GM12864 (cell line): ENCODE data around the gene CFAP52.
"Not testable (repeated sequence)": the region's sequence is repeated elsewhere in the genome, so short reads cannot be mapped to it uniquely, and the experiment has no call there.

Experiments used
- DNase-seq: peaks from one replicate; pipeline ENCODE4 v3.0.0-alpha.2; 2011; ENCODE audit warnings: low read depth
- H3K4me3 ChIP-seq: 2 replicates; pipeline ENCODE4 v1.5.1; 2011; ENCODE audit warnings: mild to moderate bottlenecking, low read depth, low read length, control low read depth
- CTCF ChIP-seq: IDR thresholded peaks from 2 replicates; pipeline ENCODE4 v1.5.1; 2011; ENCODE audit warnings: low read depth, mild to moderate bottlenecking, moderate library complexity, low read length, control low read depth, inconsistent platforms; ENCODE audit errors: missing control alignments

The CFAP52 gene

DNA sequence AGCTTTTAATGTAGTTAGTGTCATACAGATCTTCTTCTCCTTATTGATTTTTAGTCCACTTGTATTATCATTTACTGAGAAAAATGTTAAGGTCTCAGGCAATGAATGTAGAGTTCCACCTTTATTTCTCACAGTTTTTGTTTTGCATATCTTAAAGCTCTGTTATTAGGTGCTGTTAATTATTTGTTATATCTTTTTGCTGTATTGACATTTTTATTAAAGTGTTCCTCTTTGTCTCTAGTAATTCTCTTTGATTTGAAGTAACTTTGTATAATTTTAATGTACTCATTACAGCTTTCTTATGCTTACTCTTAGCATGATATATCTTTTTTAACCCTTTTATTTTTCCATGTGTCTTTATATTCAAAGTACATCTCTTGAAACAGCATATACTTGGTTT lies 46.5 kb downstream of the CFAP52 start:
- TF ChIP-seq CTCF, result no peak
- no peak overlapping the region for H3K4me3 ChIP-seq
- no peak for DNase-seq

DNA sequence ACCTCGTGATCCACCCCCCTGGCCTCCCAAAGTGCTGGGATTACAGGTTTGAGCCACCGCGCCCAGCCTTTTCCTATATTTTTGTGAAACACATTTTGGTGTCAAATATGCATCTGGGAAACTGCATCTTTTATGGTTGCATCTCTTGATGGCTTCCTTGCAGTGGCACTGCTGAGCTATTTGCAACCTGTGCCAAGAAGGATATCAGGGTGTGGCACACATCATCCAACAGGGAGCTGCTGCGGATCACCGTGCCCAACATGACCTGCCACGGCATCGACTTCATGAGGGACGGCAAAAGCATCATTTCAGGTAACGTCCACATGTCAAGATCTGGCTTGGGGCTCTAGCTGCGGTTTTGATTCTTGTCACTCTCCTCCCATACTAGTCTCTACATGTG lies 52.1 kb downstream of the CFAP52 start:
- no peak for TF ChIP-seq CTCF
- H3K4me3 ChIP-seq, result no peak overlapping the region
- DNase-seq, result no peak

DNA sequence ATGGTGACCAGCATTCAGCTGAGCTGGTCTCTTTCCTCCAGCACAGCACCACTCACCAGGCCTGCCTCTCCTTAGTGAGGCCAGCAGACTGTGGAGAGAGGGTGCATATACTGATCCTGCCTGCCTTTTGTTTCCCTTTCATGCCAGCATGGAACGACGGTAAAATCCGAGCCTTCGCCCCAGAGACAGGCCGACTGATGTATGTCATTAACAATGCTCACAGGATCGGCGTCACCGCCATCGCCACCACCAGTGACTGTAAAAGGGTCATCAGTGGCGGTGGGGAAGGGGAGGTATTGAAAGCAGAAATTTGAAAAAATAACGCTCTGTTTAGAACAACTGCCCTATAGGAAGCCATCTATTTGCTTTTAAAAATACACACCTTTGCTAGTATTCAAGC lies 56.3 kb downstream of the CFAP52 start:
- no peak for DNase-seq
- TF ChIP-seq CTCF, result no peak
- no peak overlapping the region for H3K4me3 ChIP-seq

DNA sequence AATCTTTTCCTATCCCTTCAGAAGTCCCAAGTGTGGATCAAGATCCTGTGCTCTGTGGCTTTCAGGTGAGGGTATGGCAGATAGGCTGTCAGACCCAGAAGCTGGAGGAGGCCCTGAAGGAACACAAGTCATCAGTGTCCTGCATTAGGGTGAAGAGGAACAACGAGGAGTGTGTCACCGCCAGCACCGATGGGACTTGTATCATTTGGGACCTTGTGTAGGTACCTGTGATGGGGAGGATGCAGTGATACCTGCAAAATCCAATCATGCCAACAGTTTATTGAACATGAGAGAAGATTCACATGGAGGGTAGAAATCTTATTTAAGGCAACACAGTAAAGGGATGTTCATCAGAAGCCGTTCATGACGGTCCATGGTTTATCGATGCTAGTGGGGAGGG lies 58.9 kb downstream of the CFAP52 start:
- TF ChIP-seq CTCF, result no peak
- H3K4me3 ChIP-seq, result no peak overlapping the region
- DNase-seq, result no peak

- no peak for TF ChIP-seq CTCF
- no peak overlapping the region for H3K4me3 ChIP-seq
- no peak for DNase-seq
Observed at GRCh38 chr17:9636501-9636900, 60.1 kb downstream of the CFAP52 start.

- H3K4me3 ChIP-seq, DNase-seq: not testable (repeated sequence)
Observed at GRCh38 chr17:9640388-9640787, 63.9 kb downstream of the CFAP52 start.

DNA sequence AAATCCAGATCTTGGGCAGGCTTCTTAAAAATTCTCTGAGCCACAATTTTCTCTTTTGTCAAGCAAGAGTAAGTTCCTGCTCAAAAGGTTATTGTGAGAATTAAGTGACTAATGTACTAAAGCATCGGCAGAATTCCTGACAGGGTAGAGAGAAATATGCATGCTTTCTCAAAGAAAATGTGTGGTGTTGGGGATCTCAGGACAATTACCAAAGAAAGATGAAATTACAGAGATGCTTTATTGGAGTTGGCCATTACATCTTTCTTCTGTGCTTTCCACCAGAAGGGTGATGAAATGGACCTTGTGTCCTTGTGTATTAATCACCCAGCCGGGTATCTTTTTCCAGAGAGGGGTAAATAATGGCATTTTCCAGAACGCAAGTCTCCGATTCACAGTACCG lies 67.2 kb downstream of the CFAP52 start:
- H3K4me3 ChIP-seq, result no peak overlapping the region
- DNase-seq, result no peak
- TF ChIP-seq CTCF, result no peak
